ENCODE data around the gene MCOLN1.
"Not testable (repeated sequence)": the region's sequence is repeated elsewhere in the genome, so short reads cannot be mapped to it uniquely, and the experiment has no call there.

DNA sequence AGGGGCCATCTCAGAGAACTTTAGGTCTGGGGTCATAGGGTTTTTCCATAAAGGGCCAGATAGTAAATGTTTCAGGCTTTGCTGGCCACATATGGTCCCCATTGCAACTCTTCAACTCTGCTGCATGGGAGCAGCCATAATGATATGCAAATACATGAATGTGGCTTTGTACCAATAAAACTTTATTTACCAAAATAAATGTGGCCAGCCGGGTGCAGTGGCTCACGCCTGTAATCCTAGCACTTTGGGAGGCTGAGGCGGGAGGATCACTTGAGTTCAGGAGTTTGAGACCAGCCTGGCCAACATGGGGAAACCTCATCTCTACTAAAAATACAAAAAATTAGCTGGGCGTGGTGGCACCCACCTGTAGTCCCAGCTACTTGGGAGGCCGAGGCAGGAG lies 16.6 kb downstream of the MCOLN1 start:
- not testable (repeated sequence) for TF ChIP-seq JUN (IDR thresholded peaks at IDR 0.05; ENCODE audit: borderline replicate concordance, insufficient read depth, insufficient read length, low read depth); CTCF (IDR thresholded peaks at IDR 0.05; ENCODE audit: extremely low read depth in 1 of 2, insufficient read depth in 1 of 2, low read depth in 1 of 2, low read length in 2 of 2); POLR2A (IDR thresholded peaks at IDR 0.05; ENCODE audit: low read depth, low read length); POLR2AphosphoS5 (IDR thresholded peaks at IDR 0.05; ENCODE audit: insufficient read depth, low read depth, low read length); EZH2 (IDR thresholded peaks at IDR 0.05; ENCODE audit: borderline replicate concordance, low read depth, low read length, severe bottlenecking); FOS (IDR thresholded peaks at IDR 0.05; ENCODE audit: borderline replicate concordance, insufficient read depth, low read length); MYC (IDR thresholded peaks at IDR 0.05; ENCODE audit: low read depth, low read length); GATA2 (IDR thresholded peaks at IDR 0.05; ENCODE audit: insufficient read depth, insufficient read length, low read depth, low read length)
- TF ChIP-seq, protein P1, sequence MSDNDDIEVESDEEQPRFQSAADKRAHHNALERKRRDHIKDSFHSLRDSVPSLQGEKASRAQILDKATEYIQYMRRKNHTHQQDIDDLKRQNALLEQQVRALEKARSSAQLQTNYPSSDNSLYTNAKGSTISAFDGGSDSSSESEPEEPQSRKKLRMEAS (IDR thresholded peaks at IDR 0.05; ENCODE audit: insufficient read depth, insufficient read length): not testable (repeated sequence)
